AG04450 (cell line): ENCODE data around the gene ZNF785. TPM values are rescaled to one million over a fixed set of nuclear protein-coding genes. Genes with fewer than 3 reads are reported as not detected.

ENCODE experiments used
- CTCF ChIA-PET: fragments of 300-600, 350-600 bp; formaldehyde crosslinking; extraction: SDS; loops from one replicate; lab custom pipeline; 2022; ENCODE audit warnings: antibody characterized with exemption, inconsistent platforms; lab: Charles Lee
- POLR2A ChIA-PET: fragments of 350-600 bp; formaldehyde crosslinking; extraction: SDS; loops from one replicate; lab custom pipeline; 2021; ENCODE audit warnings: antibody characterized with exemption, inconsistent platforms; lab: Yijun Ruan, JAX
- DNase-seq: peaks from one replicate; pipeline ENCODE4 v3.0.0-alpha.2; 2011; ENCODE audit warnings: low read depth, low spot score
- H3K27ac ChIP-seq: one replicate; pipeline ENCODE4 v1.5.1; 2012; ENCODE audit warnings: low read depth, low read length, control low read depth
- H3K27me3 ChIP-seq: one replicate; pipeline ENCODE4 v1.6.0; 2012; ENCODE audit warnings: low read length; ENCODE audit not compliant: control insufficient read depth, insufficient read depth
- H3K4me3 ChIP-seq: 2 replicates; pipeline ENCODE4 v1.5.1; 2011; ENCODE audit warnings: mild to moderate bottlenecking, low read depth, low read length, control low read depth
- H3K9me3 ChIP-seq: 2 replicates; pipeline ENCODE4 v1.5.1; 2012; ENCODE audit warnings: low read length; ENCODE audit not compliant: control insufficient read depth, insufficient read depth
- polyA plus RNA-seq: library from polyadenylated mRNA; depleted of rRNA; stranded (reverse); fragments of >200 nt; gene quantifications from 2 replicates; pipeline ENCODE4 v1.2.3, GENCODE V29; 2011
- TF ChIP-seq, protein P1 (sequence below): IDR thresholded peaks from 2 replicates; pipeline ENCODE4 v1.5.1; 2011; ENCODE audit warnings: low read depth, low read length, control low read depth, inconsistent platforms

The ZNF785 gene
- polyA plus RNA-seq, 1 experiment = 6.6 TPM

DNA sequence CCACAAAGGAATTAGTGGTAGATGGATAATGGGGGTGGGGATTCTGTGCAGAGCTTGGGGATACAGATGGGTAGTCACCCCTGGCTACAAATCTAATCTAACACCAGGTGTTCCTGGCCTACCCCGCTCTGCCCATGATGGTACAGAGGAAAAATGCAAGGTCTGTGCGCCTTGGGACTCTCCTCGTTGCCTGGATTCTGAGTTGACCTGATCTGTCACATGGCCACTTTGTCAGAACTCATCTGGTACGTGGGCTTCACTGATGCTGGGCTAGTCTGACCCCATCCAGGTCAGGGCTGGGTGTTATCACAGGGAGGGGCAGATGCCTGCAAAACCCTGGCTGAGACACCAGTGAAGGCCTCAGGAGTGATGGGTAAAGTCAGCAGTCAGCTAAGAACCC, 32.5 kb downstream of the ZNF785 start:
- Histone ChIP-seq H3K27me3 (no peaks in the 10 kb centered on the region), H3K4me3 (no peak overlapping the region), H3K27ac (no peak overlapping the region), H3K9me3 (no peaks in the 10 kb centered on the region; the same call in 1 of the 2 replicates)
- ChIA-PET POLR2A (no interaction called here), CTCF (interaction anchor here (0.7 kb wide), 1 partner anchor 369 kb away, joined by 3 read pairs; the partner anchor contains the start of gene CORO1A)
- TF ChIP-seq, protein P1, sequence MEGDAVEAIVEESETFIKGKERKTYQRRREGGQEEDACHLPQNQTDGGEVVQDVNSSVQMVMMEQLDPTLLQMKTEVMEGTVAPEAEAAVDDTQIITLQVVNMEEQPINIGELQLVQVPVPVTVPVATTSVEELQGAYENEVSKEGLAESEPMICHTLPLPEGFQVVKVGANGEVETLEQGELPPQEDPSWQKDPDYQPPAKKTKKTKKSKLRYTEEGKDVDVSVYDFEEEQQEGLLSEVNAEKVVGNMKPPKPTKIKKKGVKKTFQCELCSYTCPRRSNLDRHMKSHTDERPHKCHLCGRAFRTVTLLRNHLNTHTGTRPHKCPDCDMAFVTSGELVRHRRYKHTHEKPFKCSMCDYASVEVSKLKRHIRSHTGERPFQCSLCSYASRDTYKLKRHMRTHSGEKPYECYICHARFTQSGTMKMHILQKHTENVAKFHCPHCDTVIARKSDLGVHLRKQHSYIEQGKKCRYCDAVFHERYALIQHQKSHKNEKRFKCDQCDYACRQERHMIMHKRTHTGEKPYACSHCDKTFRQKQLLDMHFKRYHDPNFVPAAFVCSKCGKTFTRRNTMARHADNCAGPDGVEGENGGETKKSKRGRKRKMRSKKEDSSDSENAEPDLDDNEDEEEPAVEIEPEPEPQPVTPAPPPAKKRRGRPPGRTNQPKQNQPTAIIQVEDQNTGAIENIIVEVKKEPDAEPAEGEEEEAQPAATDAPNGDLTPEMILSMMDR = no peak
- no peak for DNase-seq

DNA sequence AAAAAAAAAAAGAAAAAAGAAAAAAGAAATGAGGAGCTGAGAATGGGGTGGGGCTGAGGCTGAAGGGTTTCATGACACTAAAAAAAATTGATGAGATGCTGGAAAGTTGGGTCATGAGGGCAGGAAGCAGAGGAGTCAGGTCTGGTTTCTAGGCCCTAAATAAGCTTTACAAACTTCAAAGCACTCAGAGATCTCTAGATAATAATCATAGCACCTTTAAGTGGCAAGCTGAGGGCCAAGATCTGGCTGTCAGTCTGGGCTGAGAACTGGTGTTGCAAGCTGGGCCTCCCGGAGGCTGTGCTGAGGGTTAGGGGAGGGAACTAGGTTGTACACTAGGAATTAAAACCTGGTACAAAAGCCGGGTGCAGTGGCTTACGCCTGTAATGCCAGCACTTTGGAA, 33.7 kb downstream of the ZNF785 start:
- no peak for DNase-seq
- Histone ChIP-seq H3K9me3 (no peaks in the 10 kb centered on the region), H3K27me3 (no peaks in the 10 kb centered on the region), H3K27ac (no peak overlapping the region), H3K4me3 (no peak overlapping the region)
- POLR2A ChIA-PET = no interaction called here
- TF ChIP-seq, protein P1 = no peak
- CTCF ChIA-PET = interaction anchor here (0.5 to 0.6 kb wide), 3 partner anchors 17 to 84 kb away, joined by 3 to 4 read pairs (median 3); partner anchors contain the start of gene ZNF747

- no peak for DNase-seq
- Histone ChIP-seq H3K27ac (no peak overlapping the region), H3K27me3 (no peaks in the 10 kb centered on the region), H3K4me3 (no peak overlapping the region), H3K9me3 (no peaks in the 10 kb centered on the region)
- CTCF ChIA-PET = no interaction called here
- POLR2A ChIA-PET = interaction anchor here (0.7 kb wide), 1 partner anchor 9 kb away, joined by 4 read pairs; no protein-coding TSS in a partner anchor
- TF ChIP-seq, protein P1 = no peak
These were observed 36.9 kb downstream of the ZNF785 start for GRCh38 chr16:30548416-30549253.

- POLR2A ChIA-PET = no interaction called here
- CTCF ChIA-PET = no interaction called here
- no peak overlapping the region for H3K4me3 ChIP-seq
- TF ChIP-seq, protein P1 = no peak
- no peak for DNase-seq
- no peaks in the 10 kb centered on the region for H3K27me3 ChIP-seq
- H3K9me3 ChIP-seq = no peaks in the 10 kb centered on the region
- H3K27ac ChIP-seq = no peak overlapping the region
These were observed 39.4 kb downstream of the ZNF785 start for GRCh38 chr16:30546115-30546514.

- ChIA-PET CTCF (no interaction called here), POLR2A (no interaction called here)
These were observed 42.4 kb downstream of the ZNF785 start for GRCh38 chr16:30543067-30543466.

More at GRCh38 chr16:30543067-30543466, 42.4 kb downstream of the ZNF785 start:
- Histone ChIP-seq H3K27ac (no peak overlapping the region), H3K4me3 (no peak overlapping the region), H3K27me3 (no peaks in the 10 kb centered on the region), H3K9me3 (no peaks in the 10 kb centered on the region)
- TF ChIP-seq, protein P1 = no peak
- no peak for DNase-seq
